HEK293 (cell line): ENCODE data around the gene MGAT4D.

Source experiments
- CTCF ChIA-PET: fragments of 350-600 bp; formaldehyde crosslinking; extraction: SDS; loops from one replicate; lab custom pipeline; 2021; ENCODE audit warnings: antibody characterized with exemption; lab: Yijun Ruan, JAX
- POLR2A ChIA-PET: fragments of 300-600 bp; formaldehyde crosslinking; extraction: SDS; loops from one replicate; lab custom pipeline; 2020; ENCODE audit warnings: antibody characterized with exemption, inconsistent platforms; lab: Yijun Ruan, JAX
- H3K27ac ChIP-seq: fragments of 200-500 bp; sonication (Bioruptor generic); 2 replicates; pipeline ENCODE4 v1.5.1; 2014; ENCODE audit warnings: low read depth, low read length, control low read depth, inconsistent platforms; ENCODE audit errors: extremely low read depth
- H3K36me3 ChIP-seq, 2 experiments: fragments of 200-500 bp in 1 of 2; sonication (Bioruptor generic) in 1 of 2; 1 replicate in 1 of 2; 2 replicates in 1 of 2; pipeline ENCODE4 v1.5.1; 2014 to 2017; ENCODE audit warnings: inconsistent platforms in 2 of 2, low read length in 2 of 2; ENCODE audit not compliant: control insufficient read depth in 2 of 2, insufficient read depth in 1 of 2
- H3K4me1 ChIP-seq: fragments of 200-500 bp; sonication (Bioruptor generic); 2 replicates; pipeline ENCODE4 v1.5.1; 2014; ENCODE audit warnings: mild to moderate bottlenecking, low read length, inconsistent platforms; ENCODE audit not compliant: control insufficient read depth, insufficient read depth
- H3K4me3 ChIP-seq: 2 replicates; pipeline ENCODE4 v1.5.1; 2011; ENCODE audit warnings: low read depth, mild to moderate bottlenecking, control low read depth, low read length, moderate library complexity
- H3K9me3 ChIP-seq: fragments of 200-500 bp; sonication (Bioruptor generic); 2 replicates; pipeline ENCODE4 v1.5.1; 2014; ENCODE audit warnings: low read depth, low read length, inconsistent platforms; ENCODE audit not compliant: control insufficient read depth, insufficient read depth
- EGR2 ChIP-seq: fragments of 450-650 bp; formaldehyde crosslinking; IDR thresholded peaks from 2 replicates; pipeline ENCODE4 v1.5.1; 2016; ENCODE audit warnings: low read depth, missing biosample characterization, missing genetic modification characterization
- GLI4 ChIP-seq: fragments of 450-650 bp; formaldehyde crosslinking; IDR thresholded peaks from 2 replicates; pipeline ENCODE4 v1.5.1; 2016; ENCODE audit warnings: missing biosample characterization, missing genetic modification characterization
- KLF8 ChIP-seq: fragments of 450-650 bp; formaldehyde crosslinking; IDR thresholded peaks from 2 replicates; pipeline ENCODE4 v1.5.1; 2016; ENCODE audit warnings: missing biosample characterization, missing genetic modification characterization
- MYNN ChIP-seq: fragments of 450-650 bp; formaldehyde crosslinking; IDR thresholded peaks from 2 replicates; pipeline ENCODE4 v1.5.1; 2016; ENCODE audit warnings: missing biosample characterization, missing genetic modification characterization, borderline replicate concordance
- WT1 ChIP-seq: fragments of 450-650 bp; formaldehyde crosslinking; IDR thresholded peaks from 2 replicates; pipeline ENCODE4 v1.5.1; 2016; ENCODE audit warnings: missing biosample characterization, missing genetic modification characterization
- ZBTB20 ChIP-seq: fragments of 450-650 bp; formaldehyde crosslinking; IDR thresholded peaks from 2 replicates; pipeline ENCODE4 v1.5.1; 2016; ENCODE audit warnings: missing biosample characterization, missing genetic modification characterization
- ZBTB48 ChIP-seq: fragments of 450-650 bp; formaldehyde crosslinking; IDR thresholded peaks from 2 replicates; pipeline ENCODE4 v1.5.1; 2016; ENCODE audit warnings: missing biosample characterization, missing genetic modification characterization
- ZFP37 ChIP-seq: fragments of 450-650 bp; formaldehyde crosslinking; IDR thresholded peaks from 2 replicates; pipeline ENCODE4 v1.5.1; 2016; ENCODE audit warnings: missing biosample characterization, missing genetic modification characterization
- ZNF157 ChIP-seq: fragments of 450-650 bp; formaldehyde crosslinking; IDR thresholded peaks from 2 replicates; pipeline ENCODE4 v1.5.1; 2016; ENCODE audit warnings: missing biosample characterization, missing genetic modification characterization
- ZNF169 ChIP-seq: fragments of 450-650 bp; formaldehyde crosslinking; IDR thresholded peaks from 2 replicates; pipeline ENCODE4 v1.5.1; 2016; ENCODE audit warnings: missing biosample characterization, missing genetic modification characterization
- ZNF214 ChIP-seq: fragments of 450-650 bp; formaldehyde crosslinking; IDR thresholded peaks from 2 replicates; pipeline ENCODE4 v1.5.1; 2017; ENCODE audit warnings: missing biosample characterization, mild to moderate bottlenecking, missing genetic modification characterization, borderline replicate concordance
- ZNF274 ChIP-seq, 2 experiments: fragments of 200-500 bp in 1 of 2; fragments of 450-650 bp in 1 of 2; sonication (Bioruptor generic) in 1 of 2; formaldehyde crosslinking in 1 of 2; IDR thresholded peaks; 2 replicates each; pipeline versions ENCODE4 v1.5.1 to v1.6.1; 2014 to 2016; ENCODE audit warnings: borderline replicate concordance in 1 of 2, inconsistent platforms in 1 of 2, low read length in 1 of 2, missing biosample characterization in 1 of 2, missing genetic modification characterization in 1 of 2
- ZNF518A ChIP-seq: fragments of 450-650 bp; formaldehyde crosslinking; conservative IDR thresholded peaks from 2 replicates; pipeline ENCODE4 v1.5.1; 2016; ENCODE audit warnings: low read depth, missing biosample characterization, missing genetic modification characterization
- ZNF530 ChIP-seq: fragments of 450-650 bp; formaldehyde crosslinking; IDR thresholded peaks from 2 replicates; pipeline ENCODE4 v1.5.1; 2016; ENCODE audit warnings: low read depth, missing biosample characterization, missing genetic modification characterization
- ZNF548 ChIP-seq: fragments of 450-650 bp; formaldehyde crosslinking; IDR thresholded peaks from 2 replicates; pipeline ENCODE4 v1.5.1; 2016; ENCODE audit warnings: missing biosample characterization, missing genetic modification characterization
- ZNF585B ChIP-seq: fragments of 450-650 bp; formaldehyde crosslinking; IDR thresholded peaks from 2 replicates; pipeline ENCODE4 v1.5.1; 2016; ENCODE audit warnings: missing biosample characterization, missing genetic modification characterization
- ZNF629 ChIP-seq: fragments of 450-650 bp; formaldehyde crosslinking; IDR thresholded peaks from 2 replicates; pipeline ENCODE4 v1.5.1; 2017; ENCODE audit warnings: missing biosample characterization, missing genetic modification characterization
- ZNF660 ChIP-seq: fragments of 450-650 bp; IDR thresholded peaks from 2 replicates; pipeline ENCODE4 v1.5.1; 2018; ENCODE audit warnings: missing biosample characterization, mild to moderate bottlenecking, missing genetic modification characterization
- ZNF76 ChIP-seq: fragments of 450-650 bp; formaldehyde crosslinking; IDR thresholded peaks from 2 replicates; pipeline ENCODE4; 2016; ENCODE audit warnings: low read depth, missing biosample characterization, missing genetic modification characterization, borderline replicate concordance
- ZNF791 ChIP-seq: fragments of 450-650 bp; formaldehyde crosslinking; IDR thresholded peaks from 2 replicates; pipeline ENCODE4 v1.5.1; 2016; ENCODE audit warnings: missing biosample characterization, missing genetic modification characterization
- TF ChIP-seq, protein P1 (sequence below): fragments of 450-650 bp; formaldehyde crosslinking; IDR thresholded peaks from 2 replicates; pipeline ENCODE4 v1.5.1; 2017; ENCODE audit warnings: missing biosample characterization, missing genetic modification characterization
- TF ChIP-seq, protein P2 (sequence below): fragments of 450-650 bp; formaldehyde crosslinking; IDR thresholded peaks from 2 replicates; pipeline ENCODE4 v1.5.1; 2016; ENCODE audit warnings: missing biosample characterization, missing genetic modification characterization
- TF ChIP-seq, protein P3 (sequence below): fragments of 450-650 bp; formaldehyde crosslinking; IDR thresholded peaks from 2 replicates; pipeline ENCODE4 v1.5.1; 2016; ENCODE audit warnings: missing biosample characterization, missing genetic modification characterization
- TF ChIP-seq, protein P4 (sequence below): fragments of 450-650 bp; formaldehyde crosslinking; conservative IDR thresholded peaks from 2 replicates; pipeline ENCODE4 v1.5.1; 2016; ENCODE audit warnings: low read depth, missing biosample characterization, missing genetic modification characterization

MGAT4D gene

DNA sequence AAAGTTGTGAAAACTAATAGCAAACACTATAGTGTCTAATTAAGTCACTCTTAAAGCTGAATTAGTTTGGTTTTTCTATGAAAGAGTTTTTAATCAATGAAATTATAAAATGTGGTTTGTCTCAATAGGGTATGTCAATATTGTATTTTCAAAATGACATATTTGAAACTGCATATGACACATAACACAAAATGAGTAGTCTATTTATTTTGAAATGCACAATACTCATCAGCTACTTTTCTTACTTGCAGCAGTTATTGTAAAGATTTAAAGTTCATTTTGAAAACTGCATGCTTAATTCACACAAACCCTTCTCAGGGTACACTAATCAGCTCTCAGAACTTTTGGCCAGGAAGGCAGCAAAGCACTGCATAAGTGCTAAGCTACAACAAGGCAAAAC is 91.8 kb downstream of the MGAT4D start (continued):
- TF ChIP-seq ZNF791 (tag by site-specific recombination) (no peak), ZNF548 (no peak), ZNF76 (tag by site-specific recombination) (no peak), ZNF629 (tag by site-specific recombination) (no peak), KLF8 (tag by site-specific recombination) (no peak), ZBTB48 (tag by site-specific recombination) (no peak), ZNF169 (no peak), ZNF274 (IDR thresholded peaks at IDR 0.05; ENCODE audit: low read length) (no peak), ZNF274 (tag by site-specific recombination; IDR thresholded peaks at IDR 0.05; ENCODE audit: borderline replicate concordance) (no peak), ZNF518A (tag by site-specific recombination) (no peak)
- TF ChIP-seq, protein P1, sequence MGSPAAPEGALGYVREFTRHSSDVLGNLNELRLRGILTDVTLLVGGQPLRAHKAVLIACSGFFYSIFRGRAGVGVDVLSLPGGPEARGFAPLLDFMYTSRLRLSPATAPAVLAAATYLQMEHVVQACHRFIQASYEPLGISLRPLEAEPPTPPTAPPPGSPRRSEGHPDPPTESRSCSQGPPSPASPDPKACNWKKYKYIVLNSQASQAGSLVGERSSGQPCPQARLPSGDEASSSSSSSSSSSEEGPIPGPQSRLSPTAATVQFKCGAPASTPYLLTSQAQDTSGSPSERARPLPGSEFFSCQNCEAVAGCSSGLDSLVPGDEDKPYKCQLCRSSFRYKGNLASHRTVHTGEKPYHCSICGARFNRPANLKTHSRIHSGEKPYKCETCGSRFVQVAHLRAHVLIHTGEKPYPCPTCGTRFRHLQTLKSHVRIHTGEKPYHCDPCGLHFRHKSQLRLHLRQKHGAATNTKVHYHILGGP (tag by site-specific recombination), result no peak
- TF ChIP-seq, protein P2, sequence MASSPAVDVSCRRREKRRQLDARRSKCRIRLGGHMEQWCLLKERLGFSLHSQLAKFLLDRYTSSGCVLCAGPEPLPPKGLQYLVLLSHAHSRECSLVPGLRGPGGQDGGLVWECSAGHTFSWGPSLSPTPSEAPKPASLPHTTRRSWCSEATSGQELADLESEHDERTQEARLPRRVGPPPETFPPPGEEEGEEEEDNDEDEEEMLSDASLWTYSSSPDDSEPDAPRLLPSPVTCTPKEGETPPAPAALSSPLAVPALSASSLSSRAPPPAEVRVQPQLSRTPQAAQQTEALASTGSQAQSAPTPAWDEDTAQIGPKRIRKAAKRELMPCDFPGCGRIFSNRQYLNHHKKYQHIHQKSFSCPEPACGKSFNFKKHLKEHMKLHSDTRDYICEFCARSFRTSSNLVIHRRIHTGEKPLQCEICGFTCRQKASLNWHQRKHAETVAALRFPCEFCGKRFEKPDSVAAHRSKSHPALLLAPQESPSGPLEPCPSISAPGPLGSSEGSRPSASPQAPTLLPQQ (tag by site-specific recombination), result no peak

DNA sequence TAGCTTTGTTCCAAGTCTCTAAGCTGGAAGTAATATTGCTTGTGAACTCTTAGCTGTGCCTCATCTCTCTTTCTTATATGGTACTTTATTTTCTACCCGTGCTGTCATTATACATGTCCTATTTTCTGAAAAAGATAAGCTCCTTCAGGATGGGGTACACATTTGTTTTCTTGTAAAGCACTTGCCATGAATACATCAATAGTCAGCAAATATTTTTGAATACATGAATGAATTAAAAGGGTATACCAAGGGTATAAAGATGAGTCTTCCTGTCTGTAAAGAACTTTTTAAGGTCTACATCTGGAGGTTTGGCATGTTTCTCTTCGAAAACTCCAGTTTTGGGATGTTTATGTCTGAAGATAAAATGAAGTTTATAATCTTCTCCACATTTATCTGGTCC is 98.0 kb downstream of the MGAT4D start:
- H3K9me3 ChIP-seq, result no peaks in the 10 kb centered on the region
- CTCF ChIA-PET, result interaction anchor here (0.8 to 1.0 kb wide), 2 partner anchors 40 to 209 kb away, joined by 3 read pairs; no protein-coding TSS in a partner anchor
- POLR2A ChIA-PET, result no interaction called here
- no peaks in the 10 kb centered on the region for H3K4me1 ChIP-seq
- no peak overlapping the region for H3K27ac ChIP-seq
- no peak overlapping the region for H3K4me3 ChIP-seq
- H3K36me3 ChIP-seq, result no peaks in the 10 kb centered on the region
- no peak for TF ChIP-seq EGR2
- no peak for TF ChIP-seq ZNF214 (tag by site-specific recombination)
- TF ChIP-seq ZNF585B (tag by site-specific recombination), result no peak
- TF ChIP-seq ZNF530 (tag by site-specific recombination), result no peak
- TF ChIP-seq, protein P3, sequence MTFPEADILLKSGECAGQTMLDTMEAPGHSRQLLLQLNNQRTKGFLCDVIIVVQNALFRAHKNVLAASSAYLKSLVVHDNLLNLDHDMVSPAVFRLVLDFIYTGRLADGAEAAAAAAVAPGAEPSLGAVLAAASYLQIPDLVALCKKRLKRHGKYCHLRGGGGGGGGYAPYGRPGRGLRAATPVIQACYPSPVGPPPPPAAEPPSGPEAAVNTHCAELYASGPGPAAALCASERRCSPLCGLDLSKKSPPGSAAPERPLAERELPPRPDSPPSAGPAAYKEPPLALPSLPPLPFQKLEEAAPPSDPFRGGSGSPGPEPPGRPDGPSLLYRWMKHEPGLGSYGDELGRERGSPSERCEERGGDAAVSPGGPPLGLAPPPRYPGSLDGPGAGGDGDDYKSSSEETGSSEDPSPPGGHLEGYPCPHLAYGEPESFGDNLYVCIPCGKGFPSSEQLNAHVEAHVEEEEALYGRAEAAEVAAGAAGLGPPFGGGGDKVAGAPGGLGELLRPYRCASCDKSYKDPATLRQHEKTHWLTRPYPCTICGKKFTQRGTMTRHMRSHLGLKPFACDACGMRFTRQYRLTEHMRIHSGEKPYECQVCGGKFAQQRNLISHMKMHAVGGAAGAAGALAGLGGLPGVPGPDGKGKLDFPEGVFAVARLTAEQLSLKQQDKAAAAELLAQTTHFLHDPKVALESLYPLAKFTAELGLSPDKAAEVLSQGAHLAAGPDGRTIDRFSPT (tag by site-specific recombination), result no peak
- no peak for TF ChIP-seq ZNF169
- TF ChIP-seq ZNF660 (tag by site-specific recombination), result no peak
- no peak for TF ChIP-seq ZNF157 (tag by site-specific recombination)
- TF ChIP-seq ZBTB20 (tag by site-specific recombination), result no peak
- no peak for TF ChIP-seq MYNN (tag by site-specific recombination)
- TF ChIP-seq, protein P4, sequence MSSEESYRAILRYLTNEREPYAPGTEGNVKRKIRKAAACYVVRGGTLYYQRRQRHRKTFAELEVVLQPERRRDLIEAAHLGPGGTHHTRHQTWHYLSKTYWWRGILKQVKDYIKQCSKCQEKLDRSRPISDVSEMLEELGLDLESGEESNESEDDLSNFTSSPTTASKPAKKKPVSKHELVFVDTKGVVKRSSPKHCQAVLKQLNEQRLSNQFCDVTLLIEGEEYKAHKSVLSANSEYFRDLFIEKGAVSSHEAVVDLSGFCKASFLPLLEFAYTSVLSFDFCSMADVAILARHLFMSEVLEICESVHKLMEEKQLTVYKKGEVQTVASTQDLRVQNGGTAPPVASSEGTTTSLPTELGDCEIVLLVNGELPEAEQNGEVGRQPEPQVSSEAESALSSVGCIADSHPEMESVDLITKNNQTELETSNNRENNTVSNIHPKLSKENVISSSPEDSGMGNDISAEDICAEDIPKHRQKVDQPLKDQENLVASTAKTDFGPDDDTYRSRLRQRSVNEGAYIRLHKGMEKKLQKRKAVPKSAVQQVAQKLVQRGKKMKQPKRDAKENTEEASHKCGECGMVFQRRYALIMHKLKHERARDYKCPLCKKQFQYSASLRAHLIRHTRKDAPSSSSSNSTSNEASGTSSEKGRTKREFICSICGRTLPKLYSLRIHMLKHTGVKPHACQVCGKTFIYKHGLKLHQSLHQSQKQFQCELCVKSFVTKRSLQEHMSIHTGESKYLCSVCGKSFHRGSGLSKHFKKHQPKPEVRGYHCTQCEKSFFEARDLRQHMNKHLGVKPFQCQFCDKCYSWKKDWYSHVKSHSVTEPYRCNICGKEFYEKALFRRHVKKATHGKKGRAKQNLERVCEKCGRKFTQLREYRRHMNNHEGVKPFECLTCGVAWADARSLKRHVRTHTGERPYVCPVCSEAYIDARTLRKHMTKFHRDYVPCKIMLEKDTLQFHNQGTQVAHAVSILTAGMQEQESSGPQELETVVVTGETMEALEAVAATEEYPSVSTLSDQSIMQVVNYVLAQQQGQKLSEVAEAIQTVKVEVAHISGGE (tag by site-specific recombination), result no peak
- TF ChIP-seq WT1 (tag by site-specific recombination), result no peak
- TF ChIP-seq GLI4 (tag by site-specific recombination), result no peak
- TF ChIP-seq ZFP37 (tag by site-specific recombination), result no peak
